GM19193 (cell line): Measurements from ENCODE around the gene STAT6.

Experiments used
- POLR2A ChIP-seq: IDR thresholded peaks from 4 replicates; pipeline ENCODE4 v1.6.1; 2011; ENCODE audit not compliant: insufficient read depth, insufficient read length; ENCODE audit errors: extremely low read depth

STAT6 gene

DNA sequence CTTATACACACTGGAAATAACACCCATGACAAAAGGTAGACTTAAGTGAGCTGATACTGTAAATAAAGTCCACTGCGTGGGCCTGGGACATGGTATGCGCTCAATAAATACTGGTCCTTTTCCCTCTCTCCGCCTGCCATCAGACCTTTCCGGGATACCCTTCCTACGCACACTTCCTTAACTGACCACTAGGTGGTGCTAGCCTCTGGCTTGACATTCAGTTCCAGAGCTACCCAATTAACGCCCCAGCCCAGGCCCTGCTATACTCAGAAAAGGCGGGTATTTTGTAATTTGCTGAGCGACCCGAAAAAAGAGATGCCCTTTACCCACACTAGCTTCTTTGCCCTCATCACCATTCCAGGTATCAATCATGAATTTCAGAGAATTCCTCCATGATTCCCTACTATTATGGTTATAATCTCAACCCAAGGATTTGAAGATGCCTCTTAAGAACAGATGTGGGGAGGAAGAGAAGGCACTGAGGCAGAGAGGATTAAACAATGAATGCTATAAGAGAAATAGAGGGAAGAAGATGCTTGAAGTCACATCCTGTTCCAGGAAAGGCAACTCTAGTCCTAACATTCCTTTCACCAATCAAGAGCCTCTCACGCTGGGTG lies 13.2 kb upstream of the STAT6 start:
- no peak for TF ChIP-seq POLR2A

DNA sequence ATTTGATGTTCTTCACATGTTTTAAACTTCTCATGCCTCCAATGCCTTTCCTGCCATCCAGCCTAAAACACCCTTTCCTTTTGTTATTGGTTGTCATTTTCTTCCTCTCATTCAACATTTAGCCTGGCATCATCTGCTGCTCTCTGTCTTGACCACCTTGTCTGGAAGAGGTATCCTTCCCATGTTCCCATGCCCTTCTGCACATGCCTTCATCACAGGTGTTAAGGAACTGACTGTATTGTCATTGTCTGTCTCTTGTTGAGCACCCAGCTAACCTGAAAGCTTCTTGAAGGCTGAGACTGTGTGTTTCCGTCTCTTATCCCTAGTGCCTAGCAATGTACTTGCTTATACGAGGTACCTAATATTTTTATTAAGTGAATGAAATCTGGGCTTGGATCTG lies 12.7 kb upstream of the STAT6 start:
- no peak for TF ChIP-seq POLR2A

DNA sequence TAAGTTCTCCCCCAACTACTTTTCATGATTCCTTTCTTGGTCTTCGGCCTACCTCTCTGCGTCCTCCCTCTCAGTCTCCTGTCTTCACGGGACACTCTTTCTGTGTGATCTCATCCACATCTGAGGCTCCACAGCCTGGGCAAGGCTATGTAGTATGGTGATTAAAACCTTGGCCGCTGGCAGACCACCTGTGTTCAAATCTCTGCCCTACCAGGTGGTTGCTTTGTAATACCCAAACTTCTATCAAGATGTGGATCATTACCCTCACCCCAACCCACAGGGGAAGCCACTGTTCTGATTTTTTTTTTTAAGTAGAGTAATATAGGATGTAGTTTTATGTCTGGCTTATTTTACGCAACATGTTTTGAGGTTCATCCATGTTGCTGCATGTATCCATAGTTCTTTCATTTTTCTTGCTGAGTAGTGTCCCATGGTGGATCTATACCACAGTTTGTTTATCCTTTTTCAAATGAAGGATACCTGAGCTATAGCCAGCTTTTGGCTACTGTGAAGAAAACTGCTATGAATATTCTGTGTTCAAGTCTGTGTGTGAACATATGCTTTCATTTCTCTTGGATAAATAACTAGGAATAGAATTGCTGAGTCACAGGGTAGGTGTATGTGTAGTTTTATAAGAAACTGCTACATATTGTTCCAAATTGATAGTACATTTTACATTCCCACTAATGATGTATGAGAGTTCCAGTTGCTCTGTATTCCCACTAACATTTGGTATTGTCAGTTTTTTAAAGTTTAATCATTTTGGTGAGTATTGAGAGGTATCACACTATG lies 8.3 kb upstream of the STAT6 start:
- TF ChIP-seq POLR2A: no peak

DNA sequence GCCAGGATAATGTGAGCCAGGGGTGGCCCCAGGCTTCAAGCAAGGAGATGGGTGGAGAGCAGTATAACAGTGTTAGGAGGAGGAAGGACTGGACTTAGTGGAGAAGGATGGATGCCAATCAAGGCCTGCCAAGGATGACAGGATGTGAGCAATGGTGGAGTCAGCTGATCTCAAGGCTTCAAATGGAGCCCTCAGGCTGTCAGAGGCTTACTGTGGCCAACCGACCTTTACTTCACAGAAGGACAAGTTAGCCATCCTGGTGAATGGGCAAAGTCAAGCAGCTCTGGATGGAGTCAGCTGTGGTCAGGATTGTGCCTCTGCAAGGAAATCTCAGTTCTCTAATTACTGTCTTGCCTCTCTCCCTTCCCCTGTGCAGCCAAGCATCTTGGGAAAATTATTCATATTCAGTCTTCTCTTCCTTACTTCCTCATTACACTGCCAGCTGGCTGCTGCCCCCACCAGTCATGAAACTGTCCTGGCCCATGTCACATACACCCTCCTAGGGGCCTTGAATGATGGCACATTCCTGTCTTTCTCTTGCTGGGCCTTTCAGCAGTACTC lies 7.6 kb upstream of the STAT6 start:
- no peak for TF ChIP-seq POLR2A

DNA sequence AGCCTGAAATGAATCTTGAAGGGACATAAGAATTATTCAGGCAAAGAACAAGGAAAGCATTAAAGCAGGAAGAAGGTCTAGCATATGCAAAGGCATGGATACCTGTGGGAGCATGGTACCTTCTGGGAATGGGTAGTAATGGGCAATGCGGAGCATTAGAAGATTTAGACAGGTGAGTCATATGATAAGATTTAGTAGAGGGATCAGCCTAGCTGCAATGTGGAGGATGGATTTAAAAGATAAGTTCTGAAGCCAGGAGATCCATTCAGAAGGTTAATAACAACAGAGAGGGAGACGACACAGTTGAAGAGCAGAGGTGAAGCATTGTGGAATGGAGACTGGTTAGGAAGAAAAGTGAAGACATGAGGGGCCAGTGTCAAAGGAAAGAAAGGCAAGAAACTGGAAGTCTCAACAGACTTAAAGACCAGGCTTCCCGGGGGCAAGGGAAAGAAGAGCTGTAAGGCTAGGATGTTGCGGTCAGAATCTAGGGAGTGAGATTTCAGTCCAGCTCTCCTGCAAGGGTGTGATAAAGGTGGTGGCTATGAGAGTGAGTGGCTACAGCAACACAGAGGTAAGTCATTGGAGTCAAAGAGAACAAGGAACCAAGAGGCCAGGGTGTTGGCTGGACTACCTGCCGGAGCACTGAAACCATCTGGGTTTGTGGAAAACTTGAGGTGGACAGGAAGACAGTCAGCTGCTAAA lies 5.6 kb upstream of the STAT6 start:
- no peak for TF ChIP-seq POLR2A

DNA sequence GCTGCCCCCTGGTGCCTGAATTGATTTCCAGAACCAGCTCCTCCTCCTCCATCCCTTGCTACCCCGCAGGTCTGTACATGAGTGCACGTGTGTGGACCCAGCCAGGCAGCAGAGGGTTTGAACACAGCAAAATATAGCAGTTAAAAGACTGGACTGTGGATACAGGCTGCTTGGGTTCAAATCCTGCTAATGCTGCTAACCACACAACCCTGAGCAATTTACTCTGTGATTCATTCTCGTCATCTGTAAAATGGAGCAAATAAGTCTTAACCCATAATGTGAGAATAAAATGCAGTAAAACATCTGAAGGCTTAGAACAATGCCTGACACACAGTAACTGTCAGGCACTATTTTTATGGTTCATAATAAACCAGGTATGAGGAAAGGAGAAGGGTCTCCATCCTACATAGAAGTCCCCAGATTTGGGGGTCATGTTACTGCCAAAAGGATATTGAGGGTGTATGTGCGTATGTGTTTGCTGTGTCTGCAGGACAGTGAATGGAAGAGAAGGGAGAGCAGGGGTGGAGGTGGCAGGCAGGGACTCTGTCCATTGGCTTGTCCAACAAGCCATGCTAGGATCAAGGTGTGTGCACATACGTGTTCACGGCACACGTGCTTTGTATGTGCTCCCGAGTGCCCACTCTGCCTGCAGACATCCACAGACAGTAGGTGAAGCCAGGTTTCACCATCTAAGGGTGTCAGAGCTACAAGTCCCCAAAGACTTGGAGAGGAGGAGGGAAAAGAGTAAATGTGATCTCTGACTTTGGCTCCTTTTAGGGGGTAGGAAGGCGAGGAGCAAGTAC lies 1.5 kb upstream of the STAT6 start:
- no peak for TF ChIP-seq POLR2A

DNA sequence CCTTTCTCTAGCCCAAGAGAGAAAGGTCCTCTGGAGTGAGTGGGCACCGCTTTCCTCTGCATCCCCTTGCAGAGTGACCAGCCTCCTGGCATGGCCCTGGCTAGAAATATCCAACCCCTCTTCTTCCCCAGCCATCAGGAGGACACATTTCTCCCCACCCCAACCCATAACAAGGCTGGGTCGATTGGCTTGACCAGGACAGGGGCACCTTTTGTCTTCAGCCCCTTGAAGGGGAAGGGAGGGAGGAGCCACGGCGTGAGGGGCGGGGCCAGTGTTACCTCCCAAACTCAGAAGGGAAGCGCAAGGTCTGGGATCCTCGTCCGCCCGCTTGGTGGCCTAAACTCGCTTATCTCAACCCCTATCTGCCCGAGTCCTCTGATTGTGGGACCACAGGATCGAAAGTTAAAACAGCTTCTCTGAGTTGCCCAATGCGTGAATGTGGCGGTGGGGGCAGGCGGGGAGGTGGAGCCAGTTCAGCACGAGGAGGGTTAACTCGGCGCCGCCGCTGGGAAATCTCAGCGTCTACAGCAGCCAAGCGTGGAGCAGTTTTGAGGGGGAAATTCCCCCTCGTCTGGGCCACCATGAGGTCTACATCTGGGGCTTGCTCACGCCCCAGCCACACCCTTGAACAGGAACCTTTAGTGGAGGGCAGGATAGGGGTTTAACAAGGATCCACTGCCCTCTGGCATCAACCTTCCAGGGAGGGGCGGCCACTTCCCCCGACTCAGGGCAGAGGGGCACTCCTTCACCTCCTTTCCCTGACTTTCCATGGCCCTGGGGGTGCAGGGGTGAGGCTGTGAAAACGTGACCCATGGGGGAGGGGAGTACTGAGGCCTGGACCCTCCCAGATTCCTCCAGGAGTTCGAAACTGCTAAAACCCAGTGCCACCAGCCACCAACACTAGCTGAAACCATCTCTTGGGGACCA lies 795 bp downstream of the STAT6 start:
- peak; percentile 57 for TF ChIP-seq POLR2A

DNA sequence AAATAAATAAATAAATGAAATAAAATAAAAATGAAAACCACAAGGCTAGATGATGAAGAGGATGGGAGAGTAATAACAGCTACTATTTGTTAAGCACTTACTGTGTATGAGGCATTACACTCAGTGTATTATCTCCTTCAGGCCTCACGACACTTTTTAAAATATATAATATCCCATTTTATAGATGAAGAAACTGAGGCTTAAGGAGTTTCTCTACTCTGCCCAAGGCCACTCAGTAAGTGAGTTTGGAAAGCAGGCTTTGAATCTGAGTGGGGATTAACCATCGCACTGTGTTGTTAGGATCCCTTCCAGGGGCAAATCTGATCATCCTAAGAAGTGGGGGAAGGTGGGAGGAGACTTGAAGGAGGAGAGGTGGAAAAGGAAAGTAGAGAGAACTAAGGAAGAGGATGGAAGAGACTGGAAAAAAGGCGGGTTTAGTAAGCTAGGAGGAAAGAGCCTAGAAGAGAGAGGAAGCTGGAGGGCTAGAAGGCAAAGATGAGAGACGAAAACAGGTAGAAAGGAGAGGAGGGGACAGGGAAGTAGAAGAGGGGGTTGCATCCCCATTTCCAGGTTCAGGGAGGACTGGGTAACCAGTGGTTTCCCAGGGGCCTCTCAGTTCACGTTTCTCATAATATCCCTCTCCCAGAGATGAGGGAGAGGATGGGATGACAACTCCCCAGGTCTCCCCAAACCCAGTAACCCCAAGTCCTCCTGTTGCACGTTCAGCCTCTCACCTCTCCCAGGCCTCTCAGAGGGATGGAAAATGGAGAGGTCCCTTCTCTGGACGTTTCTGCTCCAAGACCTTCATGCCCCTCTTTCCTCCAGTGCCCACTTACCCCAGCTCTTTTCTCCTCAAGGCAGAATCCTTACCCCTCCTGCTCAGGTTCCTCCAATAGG lies 1.7 kb downstream of the STAT6 start:
- TF ChIP-seq POLR2A: no peak

DNA sequence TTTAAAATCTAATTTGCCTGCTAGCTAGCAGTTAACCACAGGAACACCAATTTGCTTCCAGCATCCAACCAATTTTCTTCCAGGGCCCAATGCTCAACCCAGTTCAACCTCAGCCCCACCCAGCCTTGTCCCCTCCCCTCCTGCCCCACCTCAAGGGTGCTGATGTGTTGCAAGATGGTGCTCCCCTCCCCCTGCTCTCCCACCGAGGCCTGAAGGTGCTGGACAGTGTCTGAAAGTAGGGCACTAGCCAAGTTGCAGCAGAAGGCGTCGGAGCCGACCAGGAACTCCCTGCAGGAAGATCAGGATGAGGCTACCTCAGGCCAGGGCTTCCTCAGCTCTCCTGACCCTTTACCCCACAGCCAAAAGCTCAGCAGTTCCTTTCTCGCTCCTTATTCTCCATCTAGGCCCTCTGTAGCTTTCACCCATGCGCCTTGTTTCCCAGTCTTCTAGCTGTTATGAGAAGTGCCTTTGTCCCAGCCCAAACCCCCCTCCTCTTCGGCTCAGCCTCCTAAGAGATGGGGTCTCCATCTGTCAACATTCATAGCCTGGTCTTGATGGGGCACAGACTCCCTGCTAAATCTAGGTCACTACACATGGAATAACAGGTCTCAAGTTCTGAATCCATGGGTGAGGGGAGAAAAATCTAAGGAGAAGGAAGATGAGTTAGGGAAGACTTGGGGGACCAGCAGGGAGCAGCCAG lies 3.6 kb downstream of the STAT6 start:
- no peak for TF ChIP-seq POLR2A

DNA sequence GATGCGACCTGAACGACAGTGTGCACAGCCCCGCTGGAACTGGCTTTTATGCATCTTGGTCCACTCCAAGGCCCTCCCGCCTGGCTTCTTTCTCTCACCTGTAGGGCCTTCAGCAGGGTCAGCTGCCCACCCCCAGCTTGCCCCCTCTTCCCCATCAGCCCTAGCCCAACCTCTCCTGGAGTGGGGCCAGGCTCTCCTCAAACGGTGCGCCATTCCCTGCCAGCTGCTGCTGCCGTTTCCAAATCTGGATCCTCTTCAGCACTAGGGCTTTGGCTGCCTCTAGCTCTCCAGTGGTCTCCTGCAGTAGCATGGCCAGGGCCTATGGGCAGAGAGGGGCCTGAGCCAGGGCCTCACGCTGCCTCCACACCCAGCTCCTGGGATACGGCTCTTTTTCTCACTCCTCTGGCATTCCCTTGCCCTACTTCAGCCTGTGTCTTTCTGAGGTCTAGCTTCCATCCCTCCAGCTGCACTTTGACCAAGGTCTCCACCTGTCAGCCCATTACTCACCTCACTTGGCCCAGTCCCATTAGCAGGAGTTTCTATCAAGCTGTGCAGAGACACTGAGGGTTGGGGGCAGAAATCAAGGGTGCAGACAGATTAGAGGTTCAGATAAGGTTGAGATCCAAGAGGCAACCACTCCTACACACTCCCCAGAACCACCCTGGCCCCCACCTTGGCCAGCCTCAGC lies 5.0 kb downstream of the STAT6 start:
- no peak for TF ChIP-seq POLR2A

DNA sequence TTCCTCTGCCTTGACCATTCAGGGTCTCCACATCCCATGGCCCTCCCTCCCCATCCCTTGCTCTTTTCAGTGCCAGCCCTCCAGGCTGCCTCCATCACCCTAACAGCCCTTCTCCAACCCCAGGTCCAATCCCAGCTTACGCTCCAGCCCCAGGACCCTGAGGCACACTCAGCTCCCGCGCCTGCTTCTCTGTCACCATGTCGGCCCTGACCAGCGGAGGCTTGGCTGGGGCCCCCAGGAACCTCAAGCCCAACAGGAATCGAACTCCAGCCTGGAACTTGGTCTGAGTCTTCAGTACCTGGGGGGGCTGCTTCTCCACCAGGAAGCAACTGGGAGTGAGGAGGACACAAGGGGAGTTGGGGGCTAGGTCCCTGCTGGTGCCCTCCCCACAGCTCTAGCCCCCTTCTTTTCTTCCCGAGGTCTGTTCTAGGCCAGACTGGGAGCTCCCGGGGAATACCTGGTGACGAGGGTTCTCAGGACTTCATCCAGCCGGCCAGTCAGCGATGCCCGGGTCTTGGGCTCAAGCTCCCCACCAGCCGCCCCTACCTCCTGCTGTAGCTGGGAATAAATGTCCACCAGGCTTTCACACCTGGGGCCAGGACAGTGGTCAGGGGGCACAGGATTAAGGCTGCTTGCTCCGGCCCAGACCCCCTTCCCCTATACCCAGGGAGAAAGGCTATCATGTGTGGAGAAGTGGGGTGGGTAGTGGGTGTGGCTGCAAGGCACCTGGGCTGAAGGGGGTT lies 6.0 kb downstream of the STAT6 start:
- no peak for TF ChIP-seq POLR2A
